HG03135 (cell line): ENCODE data around the gene STARD13.

Experiments used
- ATAC-seq: cut with Tn5 transposase; IDR thresholded peaks from one replicate; pipeline ENCODE4 v1.9.1; 2021; ENCODE audit warnings: mild to moderate bottlenecking, moderate library complexity; ENCODE audit not compliant: unreplicated experiment

STARD13 gene

DNA sequence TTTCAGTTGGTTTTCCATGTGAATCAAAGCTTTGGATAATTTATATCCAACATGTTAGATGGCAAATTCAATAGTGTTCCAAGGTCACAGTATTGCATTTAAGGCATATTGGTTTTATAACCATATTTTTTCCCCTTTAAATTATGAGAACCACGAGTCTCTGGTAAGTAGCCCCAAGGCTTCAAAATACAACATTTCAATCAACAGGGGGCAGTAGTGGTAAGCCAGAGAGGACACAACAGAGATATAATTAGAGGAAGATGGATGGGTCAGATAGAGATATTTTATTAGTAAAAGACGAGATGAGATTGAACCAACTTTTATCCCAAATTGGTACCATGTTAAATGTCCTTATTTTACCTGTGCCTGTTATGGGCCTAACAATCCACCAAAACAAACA is 216.2 kb downstream of the STARD13 start:
- ATAC-seq, result no peak

DNA sequence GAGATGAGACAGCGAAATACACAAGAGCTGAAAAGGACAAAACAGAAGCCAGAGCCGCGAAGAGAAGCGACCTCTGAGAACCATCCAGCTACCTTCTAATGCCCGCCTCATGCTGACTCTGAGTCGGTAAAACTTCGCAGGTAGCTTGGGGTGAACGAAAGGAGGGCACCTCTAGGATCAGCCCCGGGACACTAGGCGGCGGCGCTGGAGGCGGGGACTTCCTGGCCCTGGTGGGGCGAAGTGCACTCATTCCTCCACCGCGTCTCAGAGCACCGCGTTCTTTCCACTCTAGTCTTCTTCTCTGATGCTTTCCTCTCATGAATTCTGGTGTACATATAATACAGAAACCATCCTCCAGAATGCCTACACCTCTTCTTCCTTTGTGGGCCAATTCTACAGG is 219.2 kb downstream of the STARD13 start:
- no peak for ATAC-seq

DNA sequence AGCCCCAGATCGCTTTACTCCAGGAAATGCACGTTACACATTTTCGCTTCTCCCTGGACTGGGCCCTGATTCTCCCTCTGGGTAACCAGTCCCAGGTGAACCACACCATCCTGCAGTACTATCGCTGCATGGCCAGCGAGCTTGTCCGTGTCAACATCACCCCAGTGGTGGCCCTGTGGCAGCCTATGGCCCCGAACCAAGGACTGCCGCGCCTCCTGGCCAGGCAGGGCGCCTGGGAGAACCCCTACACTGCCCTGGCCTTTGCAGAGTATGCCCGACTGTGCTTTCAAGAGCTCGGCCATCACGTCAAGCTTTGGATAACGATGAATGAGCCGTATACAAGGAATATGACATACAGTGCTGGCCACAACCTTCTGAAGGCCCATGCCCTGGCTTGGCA is 224.7 kb downstream of the STARD13 start:
- no peak for ATAC-seq

DNA sequence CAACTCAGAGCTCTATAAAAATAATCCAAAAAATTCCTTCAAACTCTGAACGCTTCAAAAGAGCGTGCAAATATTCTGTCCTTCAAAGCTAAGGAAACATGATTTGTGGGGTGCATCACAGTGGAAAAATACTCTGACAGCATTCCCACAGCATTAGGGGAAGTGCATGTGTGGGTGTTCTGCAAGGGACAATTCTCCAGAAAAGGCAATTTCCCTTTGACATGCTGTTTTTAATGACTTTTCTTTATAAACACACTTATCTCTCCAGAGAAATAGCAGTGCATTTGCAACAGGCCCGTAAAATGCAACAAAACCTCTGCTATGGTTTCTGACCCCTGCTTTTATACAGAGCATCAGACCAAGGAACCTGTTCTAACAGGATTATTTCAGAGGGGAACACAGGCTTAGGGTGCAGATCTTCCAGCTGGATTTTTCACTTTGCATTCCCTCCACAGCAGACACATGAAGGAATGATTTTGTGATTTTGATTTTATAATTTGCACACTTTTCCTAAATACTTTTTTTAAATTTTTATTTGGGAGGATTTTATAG is 226.7 kb downstream of the STARD13 start:
- no peak for ATAC-seq

DNA sequence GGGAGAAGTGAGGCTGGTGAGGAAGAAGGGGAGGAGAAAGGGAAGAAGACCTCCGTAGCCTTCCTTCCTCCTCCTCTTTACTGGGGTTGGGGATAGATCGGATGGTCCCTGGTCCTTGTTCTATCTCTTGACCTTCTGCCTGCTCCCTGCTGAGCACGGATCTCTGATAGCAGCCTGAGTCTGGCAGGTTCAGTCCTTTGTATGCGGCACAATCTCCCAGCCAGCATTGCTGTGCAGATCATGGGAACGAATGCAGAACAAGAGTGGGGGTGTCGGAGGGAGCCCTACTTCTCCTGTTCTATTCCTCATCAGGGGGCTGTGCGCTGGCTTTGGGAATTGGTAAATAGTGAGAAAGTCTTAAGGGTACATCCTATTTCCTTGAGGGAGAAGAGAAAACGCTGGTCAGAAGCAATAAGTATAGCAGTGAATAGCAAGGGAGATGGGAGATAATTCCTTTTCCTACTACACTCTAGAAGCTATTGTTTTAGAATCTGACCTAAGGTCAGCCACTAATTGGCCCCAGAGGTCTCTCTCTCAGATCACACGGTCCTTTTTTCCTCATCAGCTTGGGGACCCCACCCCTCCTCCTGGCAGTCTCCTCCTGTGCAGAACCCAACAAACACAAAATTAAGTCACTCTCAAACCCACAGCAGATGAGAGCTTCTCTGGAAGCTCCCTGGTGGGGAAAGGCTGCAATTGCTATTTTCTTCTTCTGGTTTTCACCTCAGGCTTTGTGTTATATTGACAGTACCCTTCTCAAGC is 228.4 kb downstream of the STARD13 start:
- no peak for ATAC-seq

DNA sequence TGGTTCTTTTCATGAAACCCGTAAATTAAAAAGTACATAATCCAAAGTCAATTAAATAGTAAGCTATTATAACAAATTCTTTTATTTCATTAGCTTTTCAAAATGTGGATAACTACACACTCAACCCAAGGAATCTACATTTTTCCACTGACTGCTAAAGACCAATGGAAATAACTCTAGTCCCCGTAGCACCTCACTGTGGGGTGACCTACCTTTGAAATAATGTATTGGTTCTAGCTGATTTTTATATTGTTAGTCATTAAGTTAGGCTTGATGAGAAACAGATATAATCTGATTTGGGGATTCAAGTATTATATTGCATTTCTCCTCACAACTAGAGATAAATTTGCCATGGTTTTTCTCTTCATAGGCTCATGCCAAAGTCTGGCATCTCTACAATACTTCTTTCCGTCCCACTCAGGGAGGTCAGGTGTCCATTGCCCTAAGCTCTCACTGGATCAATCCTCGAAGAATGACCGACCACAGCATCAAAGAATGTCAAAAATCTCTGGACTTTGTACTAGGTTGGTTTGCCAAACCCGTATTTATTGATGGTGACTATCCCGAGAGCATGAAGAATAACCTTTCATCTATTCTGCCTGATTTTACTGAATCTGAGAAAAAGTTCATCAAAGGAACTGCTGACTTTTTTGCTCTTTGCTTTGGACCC is 232.0 kb downstream of the STARD13 start:
- ATAC-seq, result no peak
